Measurements from ENCODE around the gene PNMA1.

DNA sequence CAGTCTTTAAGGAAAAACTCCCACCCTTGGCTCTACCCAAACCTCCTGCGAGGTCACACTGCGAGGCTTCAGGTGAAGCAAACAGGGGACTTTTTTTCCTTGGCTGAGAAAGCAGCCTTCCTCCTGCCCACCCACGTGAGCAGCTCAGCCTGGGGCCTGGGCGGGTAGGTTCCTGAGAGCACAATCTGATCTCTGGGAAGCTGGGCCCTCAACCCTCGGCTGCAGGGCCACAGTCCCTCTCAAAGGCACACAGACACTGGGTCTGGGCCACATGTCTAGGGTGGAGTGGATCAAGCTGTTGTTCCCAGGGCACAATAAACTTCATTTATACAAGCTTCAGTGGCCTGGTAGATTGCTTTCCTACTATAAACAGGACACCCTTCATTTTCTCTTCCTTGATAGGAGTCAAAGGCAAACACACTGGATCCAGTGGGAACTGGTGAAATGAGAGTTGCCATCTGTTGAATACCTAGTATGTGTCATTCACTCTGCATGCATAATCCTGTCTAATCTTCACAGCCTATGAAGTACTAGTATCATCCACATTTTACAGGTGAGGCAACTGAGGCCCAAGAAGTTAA, 41.3 kb upstream of the PNMA1 start:
- TF ChIP-seq, protein P1, sequence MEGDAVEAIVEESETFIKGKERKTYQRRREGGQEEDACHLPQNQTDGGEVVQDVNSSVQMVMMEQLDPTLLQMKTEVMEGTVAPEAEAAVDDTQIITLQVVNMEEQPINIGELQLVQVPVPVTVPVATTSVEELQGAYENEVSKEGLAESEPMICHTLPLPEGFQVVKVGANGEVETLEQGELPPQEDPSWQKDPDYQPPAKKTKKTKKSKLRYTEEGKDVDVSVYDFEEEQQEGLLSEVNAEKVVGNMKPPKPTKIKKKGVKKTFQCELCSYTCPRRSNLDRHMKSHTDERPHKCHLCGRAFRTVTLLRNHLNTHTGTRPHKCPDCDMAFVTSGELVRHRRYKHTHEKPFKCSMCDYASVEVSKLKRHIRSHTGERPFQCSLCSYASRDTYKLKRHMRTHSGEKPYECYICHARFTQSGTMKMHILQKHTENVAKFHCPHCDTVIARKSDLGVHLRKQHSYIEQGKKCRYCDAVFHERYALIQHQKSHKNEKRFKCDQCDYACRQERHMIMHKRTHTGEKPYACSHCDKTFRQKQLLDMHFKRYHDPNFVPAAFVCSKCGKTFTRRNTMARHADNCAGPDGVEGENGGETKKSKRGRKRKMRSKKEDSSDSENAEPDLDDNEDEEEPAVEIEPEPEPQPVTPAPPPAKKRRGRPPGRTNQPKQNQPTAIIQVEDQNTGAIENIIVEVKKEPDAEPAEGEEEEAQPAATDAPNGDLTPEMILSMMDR (IDR thresholded peaks at IDR 0.05; ENCODE audit: low read depth, low read length), result no peak
- TF ChIP-seq EZH2phosphoT487 (IDR thresholded peaks at IDR 0.05; ENCODE audit: low read depth), result no peak

Measured in OCI-LY3 (cell line).